Natural killer cell (primary cell): ENCODE results near the gene ZNF341. TPM values are rescaled to one million over a fixed set of nuclear protein-coding genes. Genes with fewer than 3 reads are reported as not detected.
A peak's percentile ranks its signal among the peaks of the same experiment; 100 is the strongest.

ENCODE experiments used
- ATAC-seq, 3 donors: fragments of 150-1000 bp in 2 of 3; fragments of 200-7000 bp in 1 of 3; cut with Tn5 transposase; 1 replicate in 1 of 3; 2 replicates in 2 of 3; pipeline ENCODE4 v1.10.0; 2021; ENCODE audit warnings: mild to moderate bottlenecking in 2 of 3, moderate library complexity in 2 of 3
- DNase-seq, 2 donors: peaks; one replicate each; pipeline versions ENCODE4 v3.0.0 to v3.0.0-alpha.2; 2013 to 2021; ENCODE audit warnings: mixed read lengths in 1 of 2
- H3K27ac ChIP-seq: one replicate; pipeline ENCODE4 v1.5.1; 2013; ENCODE audit warnings: mild to moderate bottlenecking, low read length
- H3K27me3 ChIP-seq: one replicate; pipeline ENCODE4 v1.6.1; 2013; ENCODE audit warnings: low read length; ENCODE audit not compliant: control insufficient read depth, insufficient read depth
- H3K36me3 ChIP-seq: one replicate; pipeline ENCODE4 v1.6.1; 2013; ENCODE audit warnings: low read length; ENCODE audit not compliant: control insufficient read depth, insufficient read depth
- H3K4me1 ChIP-seq: one replicate; pipeline ENCODE4 v1.6.1; 2013; ENCODE audit warnings: low read length; ENCODE audit not compliant: control insufficient read depth, insufficient read depth
- H3K4me3 ChIP-seq: one replicate; pipeline ENCODE4 v1.5.1; 2013; ENCODE audit warnings: low read length
- H3K9me3 ChIP-seq: one replicate; pipeline ENCODE4 v1.6.1; 2013; ENCODE audit warnings: low read length; ENCODE audit not compliant: control insufficient read depth, insufficient read depth
- H3K27ac Mint-ChIP-seq, 2 donors: one replicate each; pipeline ENCODE4 v1.8.0; 2022; ENCODE audit warnings: mild to moderate bottlenecking in 2 of 2, mixed read lengths in 2 of 2, moderate library complexity in 1 of 2
- H3K27me3 Mint-ChIP-seq, 2 donors: one replicate each; pipeline ENCODE4 v1.8.0; 2022; ENCODE audit warnings: low read depth in 2 of 2, mixed read lengths in 2 of 2
- H3K36me3 Mint-ChIP-seq: one replicate; pipeline ENCODE4 v1.8.0; 2022; ENCODE audit warnings: mixed read lengths
- H3K4me1 Mint-ChIP-seq, 2 donors: one replicate each; pipeline ENCODE4 v1.8.0; 2022; ENCODE audit warnings: mixed read lengths in 2 of 2
- H3K4me3 Mint-ChIP-seq: one replicate; pipeline ENCODE4 v1.8.0; 2022; ENCODE audit warnings: mild to moderate bottlenecking, moderate library complexity, mixed read lengths
- H3K9me3 Mint-ChIP-seq, 2 donors: one replicate each; pipeline ENCODE4 v1.8.0; 2022; ENCODE audit warnings: mixed read lengths in 2 of 2
- CTCF ChIP-seq: fragments of 200-600 bp; IDR thresholded peaks from one replicate; pipeline ENCODE4 v1.8.0; 2022; ENCODE audit warnings: antibody characterized with exemption
- whole genome bisulfite sequencing: methylation state at CpG from one replicate; pipeline ENCODE4 v1.1.7; 2013; ENCODE audit warnings: missing lambda C conversion rate; ENCODE audit not compliant: insufficient coverage; 5-methylcytosine and 5-hydroxymethylcytosine counted together
- intact Hi-C: fragments of 100-400 bp; cut with micrococcal nuclease; formaldehyde crosslinking; loops from one replicate; pipeline ENCODE4 v1.14.2; 2022
- total RNA-seq, 4 donors: library from RNA; stranded (reverse); fragments of 120-200 nt in 1 of 4; gene quantifications; one replicate each; pipeline versions ENCODE4 v1.2.3 to v1.2.4, GENCODE V29; 2013 to 2022

ZNF341 gene
- total RNA-seq, 3 donors from 2014 or later (not counting 1 experiment from before 2014, with no cell fraction given), result 3.6 to 5.1 (median 4.3) TPM

GRCh38 chr20:33788351-33789049 lies 56.7 kb downstream of the ZNF341 start:
- H3K36me3 Mint-ChIP-seq, result peaks cover 6% of the 10 kb centered on the region
- no peak overlapping the region for H3K4me3 ChIP-seq
- H3K27me3 ChIP-seq, result no peaks in the 10 kb centered on the region
- DNase-seq, result no peak
- H3K36me3 ChIP-seq, result peaks cover 5% of the 10 kb centered on the region
- no peak for TF ChIP-seq CTCF
- H3K27ac Mint-ChIP-seq, result peak overlapping the region in 1 of 2 donors; percentile 75
- H3K9me3 ChIP-seq, result no peaks in the 10 kb centered on the region
- intact Hi-C loops, result no loop called here
- H3K27me3 Mint-ChIP-seq, result no peaks in the 10 kb centered on the region
- WGBS, result 97% methylated on average over 12 of the region's 12 CpGs
- H3K27ac ChIP-seq, result no peak overlapping the region
- H3K9me3 Mint-ChIP-seq, result no peaks in the 10 kb centered on the region
- no peak for ATAC-seq
- H3K4me1 ChIP-seq, result peaks cover 14% of the 10 kb centered on the region
- H3K4me1 Mint-ChIP-seq, result peaks cover 12 to 21% of the 10 kb centered on the region in 2 donors
- no peak overlapping the region for H3K4me3 Mint-ChIP-seq

GRCh38 chr20:33789109-33789857 lies 57.5 kb downstream of the ZNF341 start:
- Histone ChIP-seq H3K27me3 (no peaks in the 10 kb centered on the region), H3K27ac (no peak overlapping the region), H3K4me1 (peaks cover 14% of the 10 kb centered on the region), H3K36me3 (peaks cover 5% of the 10 kb centered on the region), H3K4me3 (no peak overlapping the region), H3K9me3 (no peaks in the 10 kb centered on the region)
- 95% methylated on average over 11 of the region's 11 CpGs for WGBS
- H3K36me3 Mint-ChIP-seq, result peaks cover 6% of the 10 kb centered on the region
- ATAC-seq (no peak), DNase-seq (no peak)
- H3K9me3 Mint-ChIP-seq, result no peaks in the 10 kb centered on the region
- H3K27me3 Mint-ChIP-seq, result no peaks in the 10 kb centered on the region
- no peak overlapping the region for H3K4me3 Mint-ChIP-seq
- H3K4me1 Mint-ChIP-seq, result peaks cover 12 to 21% of the 10 kb centered on the region in 2 donors
- no peak overlapping the region for H3K27ac Mint-ChIP-seq
- no peak for TF ChIP-seq CTCF
- intact Hi-C loops, result no loop called here

GRCh38 chr20:33789858-33790182 lies 58.0 kb downstream of the ZNF341 start:
- H3K4me1 Mint-ChIP-seq, result peaks cover 12 to 21% of the 10 kb centered on the region in 2 donors
- no peak overlapping the region for H3K27ac Mint-ChIP-seq
- no peaks in the 10 kb centered on the region for H3K9me3 Mint-ChIP-seq
- DNase-seq (no peak), ATAC-seq (no peak)
- Histone ChIP-seq H3K9me3 (no peaks in the 10 kb centered on the region), H3K27me3 (no peaks in the 10 kb centered on the region), H3K27ac (no peak overlapping the region), H3K4me1 (peaks cover 14% of the 10 kb centered on the region), H3K36me3 (peaks cover 5% of the 10 kb centered on the region), H3K4me3 (no peak overlapping the region)
- intact Hi-C loops, result no loop called here
- H3K36me3 Mint-ChIP-seq, result peaks cover 6% of the 10 kb centered on the region
- WGBS, result 90% methylated on average over 3 of the region's 5 CpGs
- no peak for TF ChIP-seq CTCF
- H3K4me3 Mint-ChIP-seq, result no peak overlapping the region
- H3K27me3 Mint-ChIP-seq, result no peaks in the 10 kb centered on the region
